IMR-90 (cell line): Measurements from ENCODE around the gene RNF14.

Source experiments
- BHLHE40 ChIP-seq: fragments of 150-350 bp; IDR thresholded peaks from 2 replicates; pipeline ENCODE4 v1.6.1; 2016; ENCODE audit warnings: mild to moderate bottlenecking, low read depth, low read length
- CTCF ChIP-seq: conservative IDR thresholded peaks from 2 replicates; pipeline ENCODE4 v1.5.1; 2012; ENCODE audit warnings: mild to moderate bottlenecking, low read depth, low read length, improper control_type of control experiment
- ELK1 ChIP-seq: fragments of 150-350 bp; IDR thresholded peaks from 2 replicates; pipeline ENCODE4 v1.6.1; 2016; ENCODE audit warnings: low read depth, mild to moderate bottlenecking, low read length, moderate library complexity, borderline replicate concordance

- TF ChIP-seq CTCF (peak; percentile 92), ELK1 (no peak), BHLHE40 (no peak)
Measured at GRCh38 chr5:141968914-141969608, at the start of gene RNF14.
